ENCODE measurements around the gene NXPH1.
A peak's percentile ranks its signal among the peaks of the same experiment; 100 is the strongest.

NXPH1 gene

DNA sequence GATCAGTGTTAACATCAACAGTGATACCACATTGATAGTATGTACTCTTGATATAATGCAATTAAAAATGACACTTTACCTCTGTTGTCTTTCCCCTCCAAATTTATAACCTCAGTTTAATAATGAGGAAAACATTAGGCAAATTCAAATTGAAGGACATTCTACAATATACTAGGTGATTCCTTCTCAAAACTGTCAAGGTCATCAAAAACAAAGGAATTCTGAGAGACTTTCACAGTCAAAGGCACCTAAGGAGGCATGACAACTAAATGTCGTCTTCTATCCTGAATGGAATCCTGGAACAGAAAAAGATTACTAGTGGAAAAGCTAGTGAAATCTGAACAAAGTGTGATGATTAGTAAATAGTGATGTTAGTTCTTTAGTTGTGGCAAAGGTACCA lies 22.3 kb upstream of the NXPH1 start:
- Histone ChIP-seq H3K27me3 (ENCODE audit: control insufficient read depth, low read length) (no peaks in the 10 kb centered on the region), H3K9me3 (ENCODE audit: control insufficient read depth, insufficient read depth, low read length) (no peaks in the 10 kb centered on the region), H3K79me2 (ENCODE audit: control insufficient read depth, low read length) (no peaks in the 10 kb centered on the region), H3K4me1 (ENCODE audit: control insufficient read depth, low read length) (no peaks in the 10 kb centered on the region), H3K36me3 (ENCODE audit: control insufficient read depth, low read length) (no peaks in the 10 kb centered on the region), H4K20me1 (ENCODE audit: control insufficient read depth, insufficient read depth, low read depth, low read length) (no peaks in the 10 kb centered on the region), H3F3A (ENCODE audit: control insufficient read depth, insufficient read depth) (no peaks in the 10 kb centered on the region), H3K9me2 (replicated peaks; ENCODE audit: control insufficient read depth, low read length) (no peaks in the 10 kb centered on the region), H3K4me3 (ENCODE audit: low read length) (no peak overlapping the region), H3K27ac (ENCODE audit: low read depth, low read length) (no peak overlapping the region), H3K4me2 (ENCODE audit: low read length) (no peak overlapping the region)
- no peak for TF ChIP-seq EZH2phosphoT487 (IDR thresholded peaks at IDR 0.05; ENCODE audit: borderline replicate concordance, low read length)
- TF ChIP-seq, protein P1, sequence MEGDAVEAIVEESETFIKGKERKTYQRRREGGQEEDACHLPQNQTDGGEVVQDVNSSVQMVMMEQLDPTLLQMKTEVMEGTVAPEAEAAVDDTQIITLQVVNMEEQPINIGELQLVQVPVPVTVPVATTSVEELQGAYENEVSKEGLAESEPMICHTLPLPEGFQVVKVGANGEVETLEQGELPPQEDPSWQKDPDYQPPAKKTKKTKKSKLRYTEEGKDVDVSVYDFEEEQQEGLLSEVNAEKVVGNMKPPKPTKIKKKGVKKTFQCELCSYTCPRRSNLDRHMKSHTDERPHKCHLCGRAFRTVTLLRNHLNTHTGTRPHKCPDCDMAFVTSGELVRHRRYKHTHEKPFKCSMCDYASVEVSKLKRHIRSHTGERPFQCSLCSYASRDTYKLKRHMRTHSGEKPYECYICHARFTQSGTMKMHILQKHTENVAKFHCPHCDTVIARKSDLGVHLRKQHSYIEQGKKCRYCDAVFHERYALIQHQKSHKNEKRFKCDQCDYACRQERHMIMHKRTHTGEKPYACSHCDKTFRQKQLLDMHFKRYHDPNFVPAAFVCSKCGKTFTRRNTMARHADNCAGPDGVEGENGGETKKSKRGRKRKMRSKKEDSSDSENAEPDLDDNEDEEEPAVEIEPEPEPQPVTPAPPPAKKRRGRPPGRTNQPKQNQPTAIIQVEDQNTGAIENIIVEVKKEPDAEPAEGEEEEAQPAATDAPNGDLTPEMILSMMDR (IDR thresholded peaks at IDR 0.05; ENCODE audit: low read depth, low read length, poor library complexity, severe bottlenecking), result no peak

DNA sequence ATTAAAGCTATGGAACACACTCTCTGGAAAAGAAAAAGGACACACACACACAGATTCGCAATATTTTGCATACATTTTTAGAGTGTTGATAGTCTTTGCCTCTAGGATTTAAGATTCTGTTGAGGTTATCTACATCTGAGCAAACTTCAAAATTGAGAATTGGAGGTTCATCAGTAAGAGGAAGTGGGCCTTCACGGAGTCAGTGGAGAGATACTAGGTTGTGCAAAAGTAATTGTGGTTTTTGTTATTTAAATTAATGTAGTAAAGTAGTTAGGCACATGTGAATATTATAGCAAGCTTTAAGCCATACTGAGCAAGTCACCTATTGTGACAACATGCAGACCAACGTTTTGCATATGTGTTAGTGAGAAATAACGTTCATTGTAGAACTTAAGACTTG lies 19.8 kb upstream of the NXPH1 start:
- no peak overlapping the region for H3K27ac ChIP-seq (ENCODE audit: low read depth, low read length)
- no peaks in the 10 kb centered on the region for H4K20me1 ChIP-seq (ENCODE audit: control insufficient read depth, insufficient read depth, low read depth, low read length)
- H3K4me1 ChIP-seq (ENCODE audit: control insufficient read depth, low read length), result no peaks in the 10 kb centered on the region
- no peaks in the 10 kb centered on the region for H3K36me3 ChIP-seq (ENCODE audit: control insufficient read depth, low read length)
- no peak overlapping the region for H3K4me2 ChIP-seq (ENCODE audit: low read length)
- no peaks in the 10 kb centered on the region for H3F3A ChIP-seq (ENCODE audit: control insufficient read depth, insufficient read depth)
- no peaks in the 10 kb centered on the region for H3K79me2 ChIP-seq (ENCODE audit: control insufficient read depth, low read length)
- no peaks in the 10 kb centered on the region for H3K9me2 ChIP-seq (replicated peaks; ENCODE audit: control insufficient read depth, low read length)
- H3K9me3 ChIP-seq (ENCODE audit: control insufficient read depth, insufficient read depth, low read length), result no peaks in the 10 kb centered on the region
- no peak for TF ChIP-seq EZH2phosphoT487 (IDR thresholded peaks at IDR 0.05; ENCODE audit: borderline replicate concordance, low read length)
- TF ChIP-seq, protein P1 (IDR thresholded peaks at IDR 0.05; ENCODE audit: low read depth, low read length, poor library complexity, severe bottlenecking), result no peak
- H3K4me3 ChIP-seq (ENCODE audit: low read length), result no peak overlapping the region
- no peaks in the 10 kb centered on the region for H3K27me3 ChIP-seq (ENCODE audit: control insufficient read depth, low read length)

GRCh38 chr7:8418629-8419245 lies 14.7 kb upstream of the NXPH1 start:
- Histone ChIP-seq H3K79me2 (ENCODE audit: control insufficient read depth, low read length) (no peaks in the 10 kb centered on the region), H3K4me2 (ENCODE audit: low read length) (no peak overlapping the region), H3K9me2 (replicated peaks; ENCODE audit: control insufficient read depth, low read length) (no peaks in the 10 kb centered on the region), H3K9me3 (ENCODE audit: control insufficient read depth, insufficient read depth, low read length) (no peaks in the 10 kb centered on the region), H3K27ac (ENCODE audit: low read depth, low read length) (no peak overlapping the region), H3K4me3 (ENCODE audit: low read length) (no peak overlapping the region), H3K4me1 (ENCODE audit: control insufficient read depth, low read length) (no peaks in the 10 kb centered on the region), H3F3A (ENCODE audit: control insufficient read depth, insufficient read depth) (no peaks in the 10 kb centered on the region), H4K20me1 (ENCODE audit: control insufficient read depth, insufficient read depth, low read depth, low read length) (no peaks in the 10 kb centered on the region), H3K36me3 (ENCODE audit: control insufficient read depth, low read length) (no peaks in the 10 kb centered on the region), H3K27me3 (ENCODE audit: control insufficient read depth, low read length) (0 out of 2 replicates have a peak, but pooled peaks cover 4% of the 10 kb centered on the region)
- no peak for TF ChIP-seq EZH2phosphoT487 (IDR thresholded peaks at IDR 0.05; ENCODE audit: borderline replicate concordance, low read length)
- TF ChIP-seq, protein P1 (IDR thresholded peaks at IDR 0.05; ENCODE audit: low read depth, low read length, poor library complexity, severe bottlenecking), result peak; percentile 98
